CMK (cell line): Measurements from ENCODE around the gene AMBN.

Experiments used
- DNase-seq: peaks from one replicate; pipeline ENCODE4 v3.0.0-alpha.2; 2010; ENCODE audit warnings: low read depth

Gene AMBN

GRCh38 chr4:70591955-70592582 is at the start of gene AMBN:
Gene AMBN, plus strand, starts transcription at chr4:70592256. Its CDS starts 103 bp downstream, at chr4:70592359.
- no peak for DNase-seq

- DNase-seq = no peak
These were observed 47.7 kb upstream of the AMBN start for GRCh38 chr4:70544279-70544868.

GRCh38 chr4:70556856-70557255 is 35.2 kb upstream of the AMBN start:
- no peak for DNase-seq

- no peak for DNase-seq
These were observed 32.7 kb upstream of the AMBN start for GRCh38 chr4:70559211-70559830.

GRCh38 chr4:70559924-70560323 is 32.1 kb upstream of the AMBN start:
- DNase-seq = no peak

GRCh38 chr4:70564033-70564432 is 28.0 kb upstream of the AMBN start:
- no peak for DNase-seq

GRCh38 chr4:70570796-70571195 is 21.3 kb upstream of the AMBN start:
- DNase-seq = no peak

GRCh38 chr4:70571772-70572171 is 20.3 kb upstream of the AMBN start:
- no peak for DNase-seq

GRCh38 chr4:70575964-70576363 is 16.1 kb upstream of the AMBN start:
- DNase-seq = no peak

GRCh38 chr4:70577220-70577927 is 14.7 kb upstream of the AMBN start:
- no peak for DNase-seq

GRCh38 chr4:70581980-70582379 is 10.1 kb upstream of the AMBN start:
- DNase-seq = no peak

GRCh38 chr4:70583952-70584834 is 7.9 kb upstream of the AMBN start:
- no peak for DNase-seq

GRCh38 chr4:70586841-70587240 is 5.2 kb upstream of the AMBN start:
- no peak for DNase-seq

GRCh38 chr4:70589785-70590184 is 2.3 kb upstream of the AMBN start:
- DNase-seq = no peak

- no peak for DNase-seq
These were observed 2.1 kb downstream of the AMBN start for GRCh38 chr4:70594196-70594595.

- DNase-seq = no peak
These were observed 8.2 kb downstream of the AMBN start for GRCh38 chr4:70600305-70600704.

GRCh38 chr4:70600977-70601376 is 8.9 kb downstream of the AMBN start:
- DNase-seq = no peak

- peak; percentile 15 for DNase-seq
These were observed 9.5 kb downstream of the AMBN start for GRCh38 chr4:70601422-70602039.

GRCh38 chr4:70603856-70604255 is 11.8 kb downstream of the AMBN start:
- no peak for DNase-seq

- DNase-seq = no peak
These were observed 14.4 kb downstream of the AMBN start for GRCh38 chr4:70606459-70606858.

- DNase-seq = no peak
These were observed 15.3 kb downstream of the AMBN start for GRCh38 chr4:70607334-70607853.
